T-cell (primary cell): ENCODE measurements around the gene CHURC1. TPM values are rescaled to one million over a fixed set of nuclear protein-coding genes. Genes with fewer than 3 reads are reported as not detected.

Experiments
- ATAC-seq, 4 experiments: fragments of 200-7000 bp in 3 of 4; fragments of 150-1000 bp in 1 of 4; cut with Tn5 transposase; replicated peaks in 1 of 4; 1 replicate in 3 of 4; 2 replicates in 1 of 4; pipeline ENCODE4 v1.10.0; 2021; ENCODE audit warnings: moderate library complexity in 3 of 4, mild to moderate bottlenecking in 2 of 4, moderate number of reproducible peaks in 1 of 4
- CTCF ChIA-PET, 2 donors: fragments of 300-600 bp; sonication (Branson Sonifier 250); formaldehyde crosslinking; loops; one replicate each; lab custom pipeline; 2022; ENCODE audit warnings: antibody characterized with exemption in 2 of 2; lab: Charles Lee
- POLR2A ChIA-PET, 2 donors: fragments of 300-600 bp; sonication (Branson Sonifier 250); formaldehyde crosslinking; loops; one replicate each; lab custom pipeline; 2022; ENCODE audit warnings: antibody characterized with exemption in 2 of 2; lab: Charles Lee
- DNase-seq, 35 experiments: peaks; one replicate each; pipeline versions ENCODE4 v3.0.0 to v3.0.0-alpha.2; 2013 to 2023
- H3K27ac ChIP-seq: one replicate; pipeline ENCODE4 v1.5.1; 2013; ENCODE audit warnings: low read length
- H3K27me3 ChIP-seq, 2 experiments: replicated peaks in 1 of 2; 1 replicate in 1 of 2; 2 replicates in 1 of 2; pipeline versions ENCODE4 v1.6.1 to v1.7.0; 2013; ENCODE audit warnings: low read length in 1 of 2, mixed read lengths in 1 of 2; ENCODE audit not compliant: control insufficient read depth in 2 of 2, insufficient read depth in 2 of 2; ENCODE audit errors: extremely low read depth in 1 of 2
- H3K36me3 ChIP-seq, 2 donors: 1 replicate in 1 of 2; 2 replicates in 1 of 2; pipeline versions ENCODE4 v1.6.1 to v1.7.0; 2013; ENCODE audit warnings: low read length in 1 of 2; ENCODE audit not compliant: control insufficient read depth in 2 of 2, insufficient read depth in 1 of 2; ENCODE audit errors: extremely low read depth in 1 of 2
- H3K4me1 ChIP-seq, 2 experiments: 1 replicate in 1 of 2; 2 replicates in 1 of 2; pipeline versions ENCODE4 v1.6.1 to v1.7.0; 2013; ENCODE audit warnings: low read length in 2 of 2, mixed read lengths in 1 of 2; ENCODE audit not compliant: insufficient read depth in 2 of 2, control insufficient read depth in 1 of 2; ENCODE audit errors: extremely low read depth in 1 of 2
- H3K4me3 ChIP-seq, 2 donors: 1 replicate in 1 of 2; 2 replicates in 1 of 2; pipeline versions ENCODE4 v1.5.1 to v1.7.0; 2013; ENCODE audit warnings: mild to moderate bottlenecking in 2 of 2, low read length in 1 of 2, moderate library complexity in 1 of 2; ENCODE audit not compliant: control insufficient read depth in 1 of 2; ENCODE audit errors: extremely low read depth in 1 of 2
- H3K9me3 ChIP-seq: 2 replicates; pipeline ENCODE4 v1.7.0; 2013
- H3K27ac Mint-ChIP-seq, 2 donors: one replicate each; pipeline ENCODE4 v1.8.0; 2020 to 2021; ENCODE audit warnings: mild to moderate bottlenecking in 2 of 2, mixed read lengths in 2 of 2
- H3K27me3 Mint-ChIP-seq, 2 donors: one replicate each; pipeline ENCODE4 v1.8.0; 2021 to 2022; ENCODE audit warnings: mixed read lengths in 2 of 2
- H3K36me3 Mint-ChIP-seq: one replicate; pipeline ENCODE4 v1.8.0; 2021; ENCODE audit warnings: mixed read lengths
- H3K4me1 Mint-ChIP-seq, 3 donors: one replicate each; pipeline ENCODE4 v1.8.0; 2020 to 2022; ENCODE audit warnings: mixed read lengths in 3 of 3, mild to moderate bottlenecking in 1 of 3
- H3K4me3 Mint-ChIP-seq, 3 donors: one replicate each; pipeline ENCODE4 v1.8.0; 2020 to 2022; ENCODE audit warnings: mild to moderate bottlenecking in 3 of 3, mixed read lengths in 3 of 3, moderate library complexity in 3 of 3
- H3K9me3 Mint-ChIP-seq, 3 donors: one replicate each; pipeline ENCODE4 v1.8.0; 2020 to 2022; ENCODE audit warnings: mixed read lengths in 3 of 3
- WGBS: methylation state at CpG from one replicate; pipeline ENCODE4 v1.1.5; 2013; ENCODE audit warnings: missing lambda C conversion rate; ENCODE audit not compliant: insufficient coverage; 5-methylcytosine and 5-hydroxymethylcytosine counted together
- total RNA-seq, 35 experiments: library from RNA in 6 of 35; stranded (reverse) in 6 of 35; fragments of 120-200 nt in 1 of 35; gene quantifications; one replicate each; pipeline versions ENCODE4 v1.2.1 to v1.2.4 and lab custom pipeline; 2013 to 2026

Gene CHURC1
- total RNA-seq, 5 donors from 2014 or later (not counting 1 experiment from before 2014, with no cell fraction given), result 57.6 to 99.7 (median 91.1) TPM

GRCh38 chr14:64953310-64953654 is 39.0 kb downstream of the CHURC1 start:
- ChIA-PET CTCF (no interaction called here), POLR2A (interaction anchor here in 1 of 2 donors (0.6 kb wide), 1 partner anchor 35 kb away, joined by 21 read pairs; no protein-coding TSS in a partner anchor)
- Mint-ChIP-seq H3K4me1 (peaks cover 4 to 19% (median 4%) of the 10 kb centered on the region in 3 donors), H3K27me3 (no peaks in the 10 kb centered on the region), H3K27ac (no peak overlapping the region), H3K9me3 (no peaks in the 10 kb centered on the region), H3K36me3 (peaks cover 40% of the 10 kb centered on the region), H3K4me3 (no peak overlapping the region)
- H3K4me3 ChIP-seq, result no peak overlapping the region
- H3K27ac ChIP-seq, result no peak overlapping the region
- WGBS, result 99% methylated on average over 7 of the region's 8 CpGs
- H3K27me3 ChIP-seq, result no peaks in the 10 kb centered on the region
- ATAC-seq (no peak), DNase-seq (no peak)
- H3K9me3 ChIP-seq, result no peaks in the 10 kb centered on the region
- peaks cover 17 to 20% of the 10 kb centered on the region in 2 donors for H3K36me3 ChIP-seq
- no peaks in the 10 kb centered on the region for H3K4me1 ChIP-seq

DNA sequence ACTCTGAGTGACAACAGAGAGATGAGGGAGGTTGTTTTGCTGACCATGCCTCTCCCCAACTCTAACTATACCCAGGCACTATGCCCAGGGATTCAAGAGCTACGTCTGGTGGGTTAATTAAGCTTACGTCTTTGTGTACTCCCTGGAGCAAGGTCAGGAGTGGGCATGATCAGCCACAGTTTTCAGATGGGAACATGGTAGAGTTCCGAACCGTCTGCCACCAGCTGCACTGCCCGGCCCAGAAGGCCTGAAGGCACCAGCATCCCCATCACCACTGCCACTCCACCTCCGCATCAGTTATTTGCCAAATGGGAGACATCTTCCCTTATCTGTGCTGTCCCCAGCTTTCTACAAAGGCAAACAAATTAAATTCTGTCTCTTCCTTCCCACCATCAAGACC is 39.4 kb downstream of the CHURC1 start:
- H3K9me3 Mint-ChIP-seq, result no peaks in the 10 kb centered on the region
- peaks cover 39% of the 10 kb centered on the region for H3K36me3 Mint-ChIP-seq
- DNase-seq (no peak), ATAC-seq (no peak)
- 97% methylated on average over 6 of the region's 6 CpGs for WGBS
- ChIA-PET CTCF (interaction anchor here in 1 of 2 donors (0.5 kb wide), 1 partner anchor 27 kb away, joined by 5 read pairs; no protein-coding TSS in a partner anchor), POLR2A (interaction anchor here in 1 of 2 donors (0.6 kb wide), 1 partner anchor 34 kb away, joined by 21 read pairs; no protein-coding TSS in a partner anchor)
- H3K27ac ChIP-seq, result no peak overlapping the region
- H3K4me3 Mint-ChIP-seq, result no peak overlapping the region
- H3K27ac Mint-ChIP-seq, result no peak overlapping the region
- H3K27me3 Mint-ChIP-seq, result no peaks in the 10 kb centered on the region
- no peak overlapping the region for H3K4me3 ChIP-seq
- H3K36me3 ChIP-seq, result peaks cover 16 to 17% of the 10 kb centered on the region in 2 donors
- no peaks in the 10 kb centered on the region for H3K27me3 ChIP-seq
- H3K9me3 ChIP-seq, result no peaks in the 10 kb centered on the region
- peaks cover 4 to 19% (median 4%) of the 10 kb centered on the region in 3 donors for H3K4me1 Mint-ChIP-seq
- no peaks in the 10 kb centered on the region for H3K4me1 ChIP-seq

DNA sequence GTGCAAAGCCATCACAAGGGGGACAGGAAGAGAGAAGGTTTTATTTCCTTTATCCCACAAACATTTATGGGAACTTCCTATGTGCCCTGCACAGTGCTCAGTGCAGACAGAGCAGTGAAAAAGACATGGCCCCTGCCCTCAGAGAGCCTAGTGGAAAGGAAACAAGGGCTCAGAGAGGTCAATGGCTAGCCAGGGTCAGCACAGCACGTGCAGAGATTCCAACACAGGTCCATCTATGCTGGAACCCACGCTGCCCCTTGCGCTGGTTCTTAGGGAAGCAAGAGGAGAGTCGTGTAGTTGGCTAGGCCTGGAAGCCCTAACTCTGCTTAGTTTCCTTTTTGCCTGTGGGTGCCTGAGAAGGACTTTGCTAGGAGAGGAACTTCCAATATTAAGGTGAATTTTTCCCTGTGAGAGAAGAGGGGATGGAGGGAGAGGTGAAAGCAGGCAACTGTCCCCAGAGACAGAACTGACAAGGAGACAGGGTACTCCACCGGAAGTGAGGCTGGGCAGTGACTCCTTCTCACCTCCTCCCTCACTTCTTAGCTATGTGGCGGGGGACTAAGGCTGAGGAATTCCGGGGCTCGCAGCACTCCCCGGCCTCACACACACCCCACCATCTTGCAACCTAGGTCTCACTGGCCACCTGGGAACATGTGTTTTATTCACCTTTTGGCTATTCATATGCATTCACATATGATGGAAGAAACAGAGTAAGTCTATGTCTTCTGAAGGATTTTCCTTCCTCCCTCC is 40.4 kb downstream of the CHURC1 start:
- no peak overlapping the region for H3K27ac ChIP-seq
- H3K4me1 Mint-ChIP-seq, result peaks cover 4 to 19% (median 4%) of the 10 kb centered on the region in 3 donors
- ATAC-seq, result no peak
- peaks cover 12 to 14% of the 10 kb centered on the region in 2 donors for H3K36me3 ChIP-seq
- H3K4me3 ChIP-seq, result no peak overlapping the region
- no peaks in the 10 kb centered on the region for H3K9me3 ChIP-seq
- H3K27me3 ChIP-seq, result no peaks in the 10 kb centered on the region
- H3K9me3 Mint-ChIP-seq, result no peaks in the 10 kb centered on the region
- DNase-seq, result no peak
- 93% methylated on average over 6 of the region's 9 CpGs for WGBS
- no peak overlapping the region for H3K4me3 Mint-ChIP-seq
- H3K27ac Mint-ChIP-seq, result no peak overlapping the region
- no peaks in the 10 kb centered on the region for H3K4me1 ChIP-seq
- peaks cover 33% of the 10 kb centered on the region for H3K36me3 Mint-ChIP-seq
- CTCF ChIA-PET, result no interaction called here
- no peaks in the 10 kb centered on the region for H3K27me3 Mint-ChIP-seq
- POLR2A ChIA-PET, result no interaction called here

DNA sequence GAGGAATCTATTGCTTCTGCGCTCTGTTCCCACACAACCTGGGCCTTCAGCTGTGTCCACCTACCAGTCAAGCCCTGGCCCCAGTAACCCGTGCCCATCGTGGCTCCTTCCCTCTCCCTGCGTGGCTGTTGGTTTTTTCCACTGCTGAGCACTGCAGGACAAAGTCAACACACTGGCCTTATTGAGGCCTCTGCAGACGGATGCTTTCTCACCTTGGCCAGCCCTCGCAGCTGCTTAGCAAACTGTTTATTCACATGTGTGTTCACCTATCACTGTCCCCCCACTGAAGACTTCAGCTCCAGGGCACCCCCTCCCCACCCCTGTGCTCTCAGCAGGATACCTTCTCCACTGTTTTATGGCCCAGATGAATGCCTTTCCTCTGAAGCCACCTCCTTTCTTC is 41.0 kb downstream of the CHURC1 start:
- Mint-ChIP-seq H3K4me3 (no peak overlapping the region), H3K4me1 (peaks cover 4 to 24% (median 4%) of the 10 kb centered on the region in 3 donors), H3K9me3 (no peaks in the 10 kb centered on the region), H3K36me3 (peaks cover 29% of the 10 kb centered on the region), H3K27me3 (no peaks in the 10 kb centered on the region), H3K27ac (no peak overlapping the region)
- WGBS, result 93% methylated on average over 6 of the region's 6 CpGs
- Histone ChIP-seq H3K9me3 (no peaks in the 10 kb centered on the region), H3K4me1 (no peaks in the 10 kb centered on the region), H3K4me3 (no peak overlapping the region), H3K27ac (no peak overlapping the region), H3K36me3 (peaks cover 12% of the 10 kb centered on the region in 2 donors), H3K27me3 (no peaks in the 10 kb centered on the region)
- ChIA-PET POLR2A (no interaction called here), CTCF (interaction anchor here in 1 of 2 donors (0.5 kb wide), 1 partner anchor 33 kb away, joined by 3 read pairs; no protein-coding TSS in a partner anchor)
- DNase-seq, result no peak
- no peak for ATAC-seq

GRCh38 chr14:64956697-64957406 is 42.6 kb downstream of the CHURC1 start:
- WGBS, result 75% methylated on average over 1 of the region's 8 CpGs
- H3K4me3 ChIP-seq, result no peak overlapping the region
- POLR2A ChIA-PET, result interaction anchor here (0.5 to 0.7 kb wide), 4 partner anchors 22 to 398 kb away, joined by 3 to 14 read pairs (median 4); no protein-coding TSS in a partner anchor
- peaks cover under 1 to 9% of the 10 kb centered on the region in 2 donors for H3K36me3 ChIP-seq
- no peaks in the 10 kb centered on the region for H3K9me3 Mint-ChIP-seq
- peaks cover 18% of the 10 kb centered on the region for H3K36me3 Mint-ChIP-seq
- H3K9me3 ChIP-seq, result no peaks in the 10 kb centered on the region
- H3K4me1 ChIP-seq, result peaks cover 0 to 7% of the 10 kb centered on the region in 2 experiments
- H3K4me1 Mint-ChIP-seq, result peaks cover 6 to 21% (median 6%) of the 10 kb centered on the region in 3 donors
- H3K27me3 ChIP-seq, result no peaks in the 10 kb centered on the region
- H3K27ac ChIP-seq, result no peak overlapping the region
- no peaks in the 10 kb centered on the region for H3K27me3 Mint-ChIP-seq
- H3K4me3 Mint-ChIP-seq, result no peak overlapping the region
- CTCF ChIA-PET, result no interaction called here
- ATAC-seq (no peak), DNase-seq (no peak)
- H3K27ac Mint-ChIP-seq, result no peak overlapping the region

DNA sequence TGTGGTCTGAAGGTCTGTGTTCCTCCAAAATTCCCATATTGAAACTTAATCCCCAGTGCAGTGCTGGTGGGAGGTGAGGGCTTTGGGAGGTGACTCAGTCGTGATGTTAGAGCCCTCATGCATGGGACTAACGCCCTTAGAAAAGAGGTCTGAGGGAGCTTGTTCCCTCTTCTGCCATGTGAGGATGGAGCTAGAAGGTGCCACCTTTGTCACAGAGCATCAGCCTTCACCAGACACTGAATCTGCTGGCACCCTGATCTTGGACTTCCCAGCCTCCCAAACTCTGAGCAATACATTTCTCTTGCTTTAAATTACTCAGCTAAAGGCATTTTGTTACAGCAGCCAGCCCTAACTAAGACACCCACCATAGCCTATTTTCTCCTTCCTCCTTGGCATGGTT is 43.9 kb downstream of the CHURC1 start:
- peaks cover 18% of the 10 kb centered on the region for H3K36me3 Mint-ChIP-seq
- no peaks in the 10 kb centered on the region for H3K9me3 Mint-ChIP-seq
- Histone ChIP-seq H3K4me3 (no peak overlapping the region), H3K4me1 (peaks cover 0 to 7% of the 10 kb centered on the region in 2 experiments), H3K9me3 (no peaks in the 10 kb centered on the region), H3K27me3 (no peaks in the 10 kb centered on the region), H3K27ac (no peak overlapping the region), H3K36me3 (peaks cover 0 to 6% of the 10 kb centered on the region in 2 donors)
- CTCF ChIA-PET, result no interaction called here
- no peak for ATAC-seq
- H3K27me3 Mint-ChIP-seq, result no peaks in the 10 kb centered on the region
- DNase-seq, result no peak
- H3K27ac Mint-ChIP-seq, result no peak overlapping the region
- no CpG with 5 or more reads among the region's 2 CpGs for WGBS
- POLR2A ChIA-PET, result no interaction called here
- H3K4me3 Mint-ChIP-seq, result no peak overlapping the region
- H3K4me1 Mint-ChIP-seq, result peaks cover 2 to 9% (median 2%) of the 10 kb centered on the region in 3 donors
